Neuronal stem cell (in vitro differentiated cells): ENCODE results near the gene NSG1.

Experiments
- DNase-seq: peaks from one replicate; pipeline ENCODE4 v3.0.0-alpha.2; 2013; ENCODE audit warnings: low spot score
- H2AFZ ChIP-seq: one replicate; pipeline ENCODE4 v1.6.1; 2013; ENCODE audit warnings: mild to moderate bottlenecking, low read length, inconsistent platforms
- H2AK5ac ChIP-seq: 2 replicates; pipeline ENCODE4 v1.6.1; 2013; ENCODE audit warnings: low read depth, mild to moderate bottlenecking, inconsistent platforms, low read length, moderate library complexity, mixed read lengths
- H2BK120ac ChIP-seq: 2 replicates; pipeline ENCODE4 v1.6.1; 2013; ENCODE audit warnings: low read depth, mild to moderate bottlenecking, inconsistent platforms, low read length, moderate library complexity, mixed read lengths
- H2BK12ac ChIP-seq: one replicate; pipeline ENCODE4 v1.6.1; 2013; ENCODE audit warnings: low read length, inconsistent platforms
- H2BK15ac ChIP-seq: 2 replicates; pipeline ENCODE4 v1.6.1; 2013; ENCODE audit warnings: mild to moderate bottlenecking, low read length, inconsistent platforms, mixed read lengths
- H2BK5ac ChIP-seq: one replicate; pipeline ENCODE4 v1.6.1; 2013; ENCODE audit warnings: inconsistent platforms, mild to moderate bottlenecking, low read length, moderate library complexity
- H3K14ac ChIP-seq: one replicate; pipeline ENCODE4 v1.6.1; 2013; ENCODE audit warnings: low read length, inconsistent platforms
- H3K18ac ChIP-seq: 2 replicates; pipeline ENCODE4 v1.6.1; 2013; ENCODE audit warnings: low read length, inconsistent platforms
- H3K23ac ChIP-seq: 2 replicates; pipeline ENCODE4 v1.6.1; 2013; ENCODE audit warnings: low read depth, mild to moderate bottlenecking, mixed read lengths, low read length, inconsistent platforms; ENCODE audit not compliant: poor library complexity
- H3K27ac ChIP-seq: replicated peaks from 3 replicates; pipeline ENCODE4 v1.5.1; 2013; ENCODE audit warnings: low read length, inconsistent platforms
- H3K27me3 ChIP-seq, 3 experiments: 2 replicates each; pipeline ENCODE4 v1.6.1; 2013; ENCODE audit warnings: low read length in 3 of 3, mild to moderate bottlenecking in 2 of 3, inconsistent platforms in 1 of 3, low read depth in 1 of 3, mixed read lengths in 1 of 3, moderate library complexity in 1 of 3; ENCODE audit not compliant: control insufficient read depth in 3 of 3, insufficient read depth in 3 of 3
- H3K36me3 ChIP-seq, 2 donors: replicated peaks in 1 of 2; 2 replicates each; pipeline ENCODE4 v1.6.1; 2013; ENCODE audit warnings: low read length in 2 of 2; ENCODE audit not compliant: control insufficient read depth in 2 of 2, insufficient read depth in 2 of 2
- H3K4ac ChIP-seq: 2 replicates; pipeline ENCODE4 v1.6.1; 2013; ENCODE audit warnings: inconsistent platforms, mild to moderate bottlenecking, low read length, moderate library complexity
- H3K4me1 ChIP-seq, 2 donors: 1 replicate in 1 of 2; 2 replicates in 1 of 2; pipeline ENCODE4 v1.6.1; 2013; ENCODE audit warnings: low read length in 2 of 2, low read depth in 1 of 2; ENCODE audit not compliant: control insufficient read depth in 2 of 2, insufficient read depth in 1 of 2
- H3K4me2 ChIP-seq: one replicate; pipeline ENCODE4 v1.6.1; 2013; ENCODE audit warnings: mild to moderate bottlenecking, low read length, inconsistent platforms; ENCODE audit not compliant: insufficient read depth, poor library complexity, severe bottlenecking
- H3K4me3 ChIP-seq, 2 donors: 2 replicates each; pipeline ENCODE4 v1.5.1; 2013; ENCODE audit warnings: low read length in 2 of 2, mild to moderate bottlenecking in 2 of 2, inconsistent platforms in 1 of 2, moderate library complexity in 1 of 2
- H3K79me1 ChIP-seq: one replicate; pipeline ENCODE4 v1.6.1; 2013; ENCODE audit warnings: low read depth, mild to moderate bottlenecking, inconsistent platforms, low read length, moderate library complexity
- H3K9ac ChIP-seq: one replicate; pipeline ENCODE4 v1.6.1; 2013; ENCODE audit warnings: mild to moderate bottlenecking, low read depth, low read length, inconsistent platforms; ENCODE audit not compliant: poor library complexity
- H3K9me3 ChIP-seq, 2 donors: replicated peaks in 1 of 2; 2 replicates each; pipeline versions ENCODE3 to v1.6.1; 2013; ENCODE audit warnings: low read length in 2 of 2, mild to moderate bottlenecking in 2 of 2, inconsistent platforms in 1 of 2, low read depth in 1 of 2, mixed read lengths in 1 of 2, moderate library complexity in 1 of 2; ENCODE audit not compliant: control insufficient read depth in 2 of 2, insufficient read depth in 1 of 2
- H4K8ac ChIP-seq: one replicate; pipeline ENCODE4 v1.6.1; 2013; ENCODE audit warnings: low read depth, mild to moderate bottlenecking, inconsistent platforms, low read length, moderate library complexity
- H4K91ac ChIP-seq: one replicate; pipeline ENCODE4 v1.6.1; 2013; ENCODE audit warnings: low read length, low read depth, mild to moderate bottlenecking, inconsistent platforms; ENCODE audit not compliant: poor library complexity
- WGBS, 2 donors: extraction: QIAGEN DNeasy Blood & Tissue Kit; methylation state at CpG; one replicate each; pipeline ENCODE4 v1.1.7; 2013; ENCODE audit warnings: missing lambda C conversion rate in 2 of 2, mixed read lengths in 1 of 2; ENCODE audit not compliant: insufficient read length in 2 of 2, insufficient replicate concordance in 1 of 2; ENCODE audit errors: extremely low coverage in 2 of 2; 5-methylcytosine and 5-hydroxymethylcytosine counted together

The NSG1 gene

GRCh38 chr4:4423706-4424498 lies 37.0 kb downstream of the NSG1 start:
- no peak overlapping the region for H4K8ac ChIP-seq
- H2AK5ac ChIP-seq, result no peak overlapping the region
- H3K27ac ChIP-seq, result no peak overlapping the region
- no peak overlapping the region for H2BK15ac ChIP-seq
- no peak overlapping the region for H2AFZ ChIP-seq
- peaks cover 31 to 70% of the 10 kb centered on the region in 2 donors for H3K36me3 ChIP-seq
- no peak overlapping the region for H3K18ac ChIP-seq
- H4K91ac ChIP-seq, result no peak overlapping the region
- peaks cover 2% of the 10 kb centered on the region for H3K79me1 ChIP-seq
- H2BK12ac ChIP-seq, result no peak overlapping the region
- peaks cover 11 to 13% of the 10 kb centered on the region in 2 donors for H3K4me1 ChIP-seq
- no peak overlapping the region for H2BK5ac ChIP-seq
- no peak for DNase-seq
- H3K27me3 ChIP-seq, result no peaks in the 10 kb centered on the region
- H3K9ac ChIP-seq, result no peak overlapping the region
- no peak overlapping the region for H3K14ac ChIP-seq
- no peaks in the 10 kb centered on the region for H3K9me3 ChIP-seq
- H3K4me2 ChIP-seq, result no peak overlapping the region
- H3K4ac ChIP-seq, result no peak overlapping the region
- no peak overlapping the region for H3K4me3 ChIP-seq
- H2BK120ac ChIP-seq, result no peak overlapping the region
- no CpG with 5 or more reads among the region's 9 CpGs for WGBS, 2 donors
- no peak overlapping the region for H3K23ac ChIP-seq

- Histone ChIP-seq H3K9me3 (no peaks in the 10 kb centered on the region), H3K4me2 (no peak overlapping the region), H3K18ac (no peak overlapping the region), H4K8ac (no peak overlapping the region), H2BK5ac (no peak overlapping the region), H2BK12ac (no peak overlapping the region), H3K9ac (no peak overlapping the region), H3K4me1 (peaks cover 11 to 13% of the 10 kb centered on the region in 2 donors), H3K27ac (no peak overlapping the region), H2AK5ac (no peak overlapping the region), H3K14ac (no peak overlapping the region), H3K4me3 (no peak overlapping the region), H3K79me1 (peaks cover 2% of the 10 kb centered on the region), H3K4ac (no peak overlapping the region), H3K36me3 (peaks cover 27 to 65% of the 10 kb centered on the region in 2 donors), H2BK120ac (no peak overlapping the region), H3K23ac (peak overlapping the region; percentile 44), H2AFZ (no peak overlapping the region), H4K91ac (no peak overlapping the region), H2BK15ac (no peak overlapping the region), H3K27me3 (no peaks in the 10 kb centered on the region)
- no peak for DNase-seq
- WGBS, 2 donors, result no CpG with 5 or more reads among the region's 8 CpGs
These were observed 37.7 kb downstream of the NSG1 start for GRCh38 chr4:4424499-4425115.

GRCh38 chr4:4425119-4425690 lies 38.3 kb downstream of the NSG1 start:
- Histone ChIP-seq H3K4me2 (no peak overlapping the region), H3K27me3 (no peaks in the 10 kb centered on the region), H3K4me3 (no peak overlapping the region), H3K4ac (no peak overlapping the region), H4K91ac (no peak overlapping the region), H2AK5ac (no peak overlapping the region), H3K9ac (no peak overlapping the region), H3K79me1 (peaks cover 2% of the 10 kb centered on the region), H2BK15ac (no peak overlapping the region), H3K4me1 (peaks cover 11 to 13% of the 10 kb centered on the region in 2 donors), H2BK120ac (no peak overlapping the region), H3K36me3 (peaks cover 21 to 60% of the 10 kb centered on the region in 2 donors), H2BK5ac (no peak overlapping the region), H3K14ac (no peak overlapping the region), H2BK12ac (no peak overlapping the region), H4K8ac (no peak overlapping the region), H2AFZ (no peak overlapping the region), H3K27ac (no peak overlapping the region), H3K9me3 (no peaks in the 10 kb centered on the region), H3K18ac (no peak overlapping the region), H3K23ac (no peak overlapping the region)
- no CpG with 5 or more reads among the region's 13 CpGs for WGBS, 2 donors
- DNase-seq, result no peak

- Histone ChIP-seq H3K27me3 (no peaks in the 10 kb centered on the region), H3K9me3 (no peaks in the 10 kb centered on the region), H2AFZ (no peak overlapping the region), H2BK120ac (no peak overlapping the region), H4K8ac (no peak overlapping the region), H3K18ac (no peak overlapping the region), H3K4me2 (no peak overlapping the region), H2BK12ac (no peak overlapping the region), H3K4me1 (peaks cover 11 to 16% of the 10 kb centered on the region in 2 donors), H3K36me3 (peaks cover 16 to 55% of the 10 kb centered on the region in 2 donors), H3K14ac (no peak overlapping the region), H3K23ac (no peak overlapping the region), H3K27ac (no peak overlapping the region), H3K4ac (no peak overlapping the region), H3K9ac (no peak overlapping the region), H2BK5ac (no peak overlapping the region), H4K91ac (no peak overlapping the region), H2AK5ac (no peak overlapping the region), H3K79me1 (peaks cover 2% of the 10 kb centered on the region), H3K4me3 (no peak overlapping the region), H2BK15ac (no peak overlapping the region)
- WGBS, 2 donors, result no CpG with 5 or more reads among the region's 7 CpGs
- DNase-seq, result no peak
These were observed 38.8 kb downstream of the NSG1 start for GRCh38 chr4:4425696-4426095.
